NCI-H748 treated with DMSO at 0.1 percent for 48 hours (cell line): Measurements from ENCODE around the gene ZNF830.
"Not testable (repeated sequence)": the region's sequence is repeated elsewhere in the genome, so short reads cannot be mapped to it uniquely, and the experiment has no call there.

ENCODE experiments used
- DNase-seq: peaks from one replicate; lab custom pipeline; 2025; lab: John Stamatoyannopoulos, UW

The ZNF830 gene

DNA sequence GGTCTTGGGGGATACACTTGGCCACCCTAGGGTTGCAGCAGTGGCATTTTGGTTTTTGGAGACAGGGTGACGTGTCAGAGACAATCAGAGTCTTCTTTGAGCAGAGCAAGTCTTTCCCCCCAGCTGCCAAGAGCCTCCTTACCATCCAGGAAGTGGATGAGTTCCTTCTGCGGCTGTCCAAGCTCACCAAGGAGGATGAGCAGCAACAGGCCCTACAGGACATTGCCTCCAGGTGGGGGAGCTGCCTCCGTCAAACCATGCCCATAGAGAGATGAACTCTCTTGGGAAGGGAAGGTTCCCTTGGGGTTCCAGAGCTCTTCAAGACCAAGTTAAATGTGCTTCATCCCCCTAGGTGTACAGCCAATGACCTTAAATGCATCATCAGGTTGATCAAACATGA, 30.3 kb downstream of the ZNF830 start:
- no peak for DNase-seq

DNA sequence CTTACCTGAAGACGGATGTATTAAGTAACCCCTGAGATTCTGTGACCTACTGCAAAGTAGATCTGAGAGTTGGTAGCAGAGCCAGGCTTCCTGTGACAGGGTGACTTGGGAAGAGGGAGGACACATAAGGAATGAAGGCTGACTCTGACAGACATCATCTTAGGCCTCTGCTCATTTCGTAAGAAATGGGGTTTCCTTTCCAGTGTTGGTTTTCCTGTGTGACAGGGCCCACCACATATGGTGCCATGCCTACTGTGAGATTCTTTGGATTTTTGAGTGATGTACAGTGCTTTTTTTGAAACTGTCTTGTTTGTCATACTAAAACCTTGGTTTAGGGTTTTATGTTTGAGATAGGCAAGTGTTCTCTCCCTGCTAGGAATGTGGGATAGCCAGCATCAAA, 31.7 kb downstream of the ZNF830 start:
- DNase-seq, result no peak

DNA sequence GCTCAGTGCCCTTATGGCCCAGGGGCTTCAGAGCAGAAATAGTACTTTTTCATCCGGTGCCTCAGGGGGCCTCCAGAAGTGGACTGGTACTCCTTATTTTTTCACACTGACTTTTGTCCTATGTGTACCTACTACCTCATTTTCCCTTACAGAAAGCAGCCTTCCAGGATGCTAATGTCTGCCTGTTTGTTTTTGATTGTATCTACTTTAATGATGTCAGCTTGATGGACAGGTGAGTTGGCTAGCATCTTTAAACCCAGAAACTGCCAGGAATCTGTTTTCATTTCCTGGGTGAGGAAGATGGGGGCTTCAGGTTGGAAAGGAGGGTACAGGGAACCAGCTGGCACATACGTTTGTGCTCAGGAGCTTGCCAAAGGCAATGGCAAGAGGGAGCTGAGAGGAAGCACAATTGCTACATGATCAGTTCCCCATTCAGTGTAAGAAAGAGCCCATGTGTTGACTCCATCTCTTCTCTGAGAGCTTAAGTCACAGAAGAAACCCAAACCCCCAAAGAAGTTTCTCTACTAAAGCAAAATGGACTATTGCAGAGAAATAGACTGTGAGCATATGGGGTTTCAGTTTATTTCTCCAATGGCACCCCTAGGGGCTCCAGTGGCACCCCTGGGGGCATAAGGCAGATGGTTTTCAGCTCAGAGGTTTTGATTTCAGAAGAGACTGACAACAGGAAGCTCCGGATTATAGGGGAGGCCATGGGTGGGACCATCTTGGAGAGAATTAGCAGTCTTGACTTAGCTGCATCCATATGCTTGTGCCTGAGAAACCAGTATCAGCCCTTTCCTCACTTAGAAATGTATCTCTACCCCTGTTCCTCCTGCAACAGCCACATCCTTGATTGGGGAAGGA, 35.3 kb downstream of the ZNF830 start:
- DNase-seq, result no peak

DNA sequence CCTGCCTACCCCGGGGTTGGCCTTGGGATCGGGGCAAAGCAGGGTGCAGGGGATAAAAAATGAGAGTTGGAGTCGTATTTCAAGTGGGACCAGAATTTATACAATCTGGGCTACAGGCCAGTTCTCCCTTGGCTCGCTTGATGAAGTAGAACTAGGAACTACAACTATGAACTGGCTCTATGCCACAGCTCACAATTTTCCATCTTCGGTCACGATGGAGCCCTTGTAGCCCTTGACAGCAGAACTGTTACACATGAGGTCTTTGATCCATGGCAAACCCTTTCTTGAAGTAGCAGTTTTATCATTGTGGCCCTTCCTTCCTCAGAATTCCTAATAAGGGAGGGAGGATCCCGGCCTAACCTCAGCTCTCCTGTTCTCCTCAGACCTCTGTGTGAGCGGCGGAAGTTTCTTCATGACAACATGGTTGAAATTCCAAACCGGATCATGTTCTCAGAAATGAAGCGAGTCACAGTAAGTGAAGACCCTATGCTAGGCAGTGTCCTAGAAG, 36.1 kb downstream of the ZNF830 start:
- DNase-seq, result no peak

DNA sequence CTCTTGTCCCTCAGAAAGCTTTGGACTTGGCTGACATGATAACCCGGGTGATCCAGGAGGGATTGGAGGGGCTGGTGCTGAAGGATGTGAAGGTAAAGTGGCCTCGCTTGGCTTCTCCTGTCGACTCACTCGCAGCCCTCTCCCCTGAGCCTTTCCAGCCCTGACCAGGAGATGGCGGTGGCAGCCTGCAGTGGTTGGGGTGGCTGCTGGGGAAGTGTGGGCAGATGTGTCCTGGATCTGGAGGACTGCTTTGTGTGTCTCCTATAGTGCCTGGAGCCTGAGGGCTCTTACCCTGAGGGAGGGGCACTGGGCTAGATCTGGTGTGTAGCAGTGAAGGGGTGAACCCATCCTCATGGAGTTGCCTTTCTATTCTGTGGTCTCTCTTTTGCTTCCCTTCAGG, 36.9 kb downstream of the ZNF830 start:
- DNase-seq, result no peak

DNA sequence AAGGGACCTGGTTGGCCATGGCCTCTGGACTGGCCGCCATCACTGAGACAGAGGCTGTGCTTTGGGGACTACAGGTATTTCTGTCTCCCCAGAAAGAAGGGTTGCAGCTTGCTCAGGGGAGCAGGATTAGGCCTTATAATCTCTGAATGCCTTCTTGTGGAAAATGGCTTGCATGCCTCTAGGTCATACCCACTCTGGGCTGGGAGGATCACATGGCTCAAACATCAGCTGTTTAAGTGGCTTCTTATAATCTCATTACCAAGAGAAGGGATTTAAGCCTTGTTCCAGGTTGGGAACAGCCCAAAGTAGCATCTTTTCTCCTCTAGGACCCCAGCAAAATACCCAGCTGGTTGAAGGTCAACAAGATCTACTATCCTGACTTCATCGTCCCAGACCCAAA, 38.1 kb downstream of the ZNF830 start:
- no peak for DNase-seq

DNA sequence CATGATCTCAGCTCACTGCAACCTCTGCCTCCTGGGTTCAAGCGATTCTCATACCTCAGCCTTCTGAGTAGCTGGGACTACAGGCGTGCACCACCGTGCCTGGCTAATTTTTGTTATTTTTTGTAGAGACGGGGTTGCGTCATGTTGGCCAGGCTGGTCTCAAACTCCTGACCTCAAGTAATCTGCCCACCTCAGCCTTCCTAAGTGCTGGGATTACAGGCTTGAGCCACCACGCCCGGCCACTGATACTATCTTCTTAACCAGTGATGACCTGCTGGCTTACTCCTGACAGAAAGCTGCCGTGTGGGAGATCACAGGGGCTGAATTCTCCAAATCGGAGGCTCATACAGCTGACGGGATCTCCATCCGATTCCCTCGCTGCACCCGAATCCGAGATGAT, 39.6 kb downstream of the ZNF830 start:
- DNase-seq, result not testable (repeated sequence)

DNA sequence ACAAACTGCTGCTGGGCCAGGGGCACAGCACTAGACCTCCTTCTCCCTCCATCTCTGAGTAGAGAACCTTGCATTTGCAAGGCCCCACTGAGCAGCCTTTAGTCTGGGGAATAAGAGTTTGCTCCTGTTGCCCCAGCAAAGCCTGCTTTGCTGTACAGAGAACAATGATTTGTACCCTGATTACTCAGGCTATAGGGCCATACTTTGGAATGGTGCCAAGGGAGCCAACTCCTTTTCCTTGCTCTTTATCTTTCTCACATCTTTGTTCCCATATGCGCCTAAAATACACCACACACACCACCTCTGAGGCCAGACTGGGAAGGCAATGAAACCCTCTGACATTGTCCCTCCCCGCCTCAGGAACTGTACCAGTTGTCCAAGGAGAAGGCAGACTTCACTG, 40.2 kb downstream of the ZNF830 start:
- DNase-seq, result no peak

DNA sequence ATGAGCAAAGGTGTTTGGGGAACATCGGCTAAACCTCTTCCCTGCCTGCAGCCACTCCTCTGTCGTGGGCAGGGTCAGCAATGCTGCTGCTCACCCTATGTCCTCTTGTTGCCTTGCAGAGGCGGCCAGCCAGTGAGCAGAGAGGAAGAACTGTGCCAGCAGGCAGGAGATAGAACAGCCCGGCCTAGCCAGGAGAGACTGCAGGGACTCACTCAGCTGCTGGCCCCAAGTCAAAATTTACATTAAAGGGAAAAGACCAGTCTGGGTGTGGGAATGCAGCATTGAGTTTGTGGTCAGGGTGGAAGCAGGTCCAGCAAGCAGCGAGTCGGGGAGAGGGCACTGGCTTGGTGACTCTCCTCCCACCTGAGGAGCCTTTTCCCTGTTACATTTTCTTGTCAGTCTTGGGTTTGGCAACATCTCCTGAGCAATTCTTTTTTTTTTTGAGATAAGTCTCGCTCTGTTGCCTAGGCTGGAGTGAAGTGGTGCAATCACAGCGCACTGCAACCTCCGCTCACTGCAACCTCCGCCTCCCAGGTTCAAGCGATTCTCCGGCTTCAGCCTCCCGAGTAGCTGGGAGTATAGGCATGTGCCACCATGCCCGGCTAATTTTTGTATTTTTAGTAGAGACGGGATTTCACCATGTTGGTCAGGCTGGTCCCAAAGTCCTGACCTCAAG, 41.7 kb downstream of the ZNF830 start:
- DNase-seq, result no peak

DNA sequence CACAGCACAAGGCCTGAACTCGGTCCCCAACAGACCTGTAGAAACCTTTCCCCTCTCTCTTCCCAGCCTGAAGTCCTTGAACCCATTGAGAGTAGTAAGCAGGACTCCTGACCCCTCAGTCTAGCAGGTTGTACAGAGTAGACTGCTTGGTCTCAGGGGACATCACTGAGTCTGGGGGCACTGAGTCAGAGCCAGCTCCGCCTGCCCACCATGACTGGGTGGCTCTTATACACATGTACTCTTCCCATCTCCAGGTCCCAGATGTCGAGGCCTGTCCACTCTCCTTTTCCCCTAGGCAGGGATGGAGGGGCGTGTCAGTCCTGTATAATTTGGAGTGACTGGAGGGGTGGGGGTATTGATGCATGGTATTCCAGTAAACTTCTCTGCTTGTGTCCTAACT, 42.4 kb downstream of the ZNF830 start:
- DNase-seq, result no peak

DNA sequence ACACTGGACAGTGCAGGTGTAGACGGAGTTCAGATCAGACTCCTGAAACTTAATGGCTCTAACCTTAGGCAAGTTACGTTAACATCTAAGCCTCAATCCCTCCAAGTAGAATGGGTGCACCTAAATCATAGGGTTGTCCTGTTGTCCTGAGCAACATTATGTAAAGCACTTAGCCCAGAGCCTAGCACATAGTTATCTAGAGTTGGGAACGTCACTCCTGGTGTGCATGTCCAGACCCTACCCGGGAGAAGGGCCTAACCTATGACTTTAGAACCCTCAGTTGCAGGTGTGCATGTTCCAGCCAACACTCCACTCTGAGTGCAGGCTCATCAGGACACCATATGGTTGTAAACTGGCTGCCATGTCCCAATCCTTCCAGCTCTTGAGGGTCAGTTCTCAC, 45.0 kb downstream of the ZNF830 start:
- no peak for DNase-seq

DNA sequence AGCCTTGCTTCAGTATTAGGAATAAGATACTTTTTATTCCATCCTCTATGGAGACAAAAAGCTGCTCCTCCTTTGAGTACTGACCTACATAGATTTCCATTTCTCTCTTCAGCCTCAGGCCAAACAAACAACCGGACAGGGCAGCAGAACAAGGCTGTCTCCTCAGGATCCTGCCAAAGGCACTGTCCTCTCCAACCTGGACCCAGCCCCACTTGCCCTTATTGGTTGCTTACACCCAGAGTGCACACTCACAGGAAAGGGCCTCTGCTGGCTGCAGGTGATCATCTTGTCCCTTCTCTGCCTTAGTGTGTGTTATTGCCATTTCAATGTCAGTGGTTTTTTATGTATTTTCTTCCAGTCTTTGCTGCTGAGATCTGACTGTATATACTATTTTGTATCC, 45.6 kb downstream of the ZNF830 start:
- no peak for DNase-seq

DNA sequence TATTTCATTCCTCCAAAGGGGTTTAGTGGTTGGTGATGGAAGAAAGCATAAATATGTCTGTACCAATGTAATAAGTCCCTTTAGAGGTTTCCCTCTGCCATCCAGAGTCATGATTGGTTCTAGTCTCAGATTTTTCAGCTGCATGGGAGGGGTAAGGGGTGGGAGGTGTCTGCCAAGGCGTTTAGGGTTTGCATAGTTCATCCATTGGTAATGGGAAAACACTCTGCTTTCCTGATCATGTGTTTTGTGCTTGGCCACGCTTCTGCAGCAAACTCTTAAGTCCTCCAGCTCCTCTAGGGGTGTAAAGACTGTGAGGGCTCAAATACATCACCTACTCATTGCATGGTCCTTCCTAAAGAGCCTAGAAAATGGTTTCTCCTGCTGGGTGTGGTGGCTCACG, 48.8 kb downstream of the ZNF830 start:
- DNase-seq, result no peak

DNA sequence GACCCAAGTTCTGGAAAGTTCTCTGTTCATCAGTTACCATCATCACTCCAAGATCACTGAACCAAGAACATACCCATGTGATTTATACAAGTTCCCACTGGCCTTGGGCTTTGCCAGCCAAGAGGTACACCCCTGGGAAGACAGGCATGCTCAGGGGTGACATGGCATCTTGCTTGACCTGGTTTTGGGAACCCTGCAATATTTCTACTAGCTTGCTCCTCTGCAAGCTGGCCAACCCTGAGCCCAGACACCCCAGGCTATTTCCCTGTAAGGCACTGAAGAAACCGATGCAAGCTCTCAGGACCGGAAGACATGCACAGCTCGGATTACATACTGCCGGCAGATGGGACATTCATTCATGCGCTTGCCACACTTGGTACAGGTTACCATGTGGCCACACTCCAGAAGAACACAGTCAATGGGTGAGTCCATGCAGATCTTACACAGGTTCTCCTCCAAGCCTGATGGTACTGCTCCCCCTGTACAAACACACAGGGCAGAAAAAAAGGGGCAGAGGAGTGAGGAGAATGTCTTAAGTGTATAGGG, 50.4 kb downstream of the ZNF830 start:
- no peak for DNase-seq
